Measurements from ENCODE around the gene POP7.

Gene POP7

DNA sequence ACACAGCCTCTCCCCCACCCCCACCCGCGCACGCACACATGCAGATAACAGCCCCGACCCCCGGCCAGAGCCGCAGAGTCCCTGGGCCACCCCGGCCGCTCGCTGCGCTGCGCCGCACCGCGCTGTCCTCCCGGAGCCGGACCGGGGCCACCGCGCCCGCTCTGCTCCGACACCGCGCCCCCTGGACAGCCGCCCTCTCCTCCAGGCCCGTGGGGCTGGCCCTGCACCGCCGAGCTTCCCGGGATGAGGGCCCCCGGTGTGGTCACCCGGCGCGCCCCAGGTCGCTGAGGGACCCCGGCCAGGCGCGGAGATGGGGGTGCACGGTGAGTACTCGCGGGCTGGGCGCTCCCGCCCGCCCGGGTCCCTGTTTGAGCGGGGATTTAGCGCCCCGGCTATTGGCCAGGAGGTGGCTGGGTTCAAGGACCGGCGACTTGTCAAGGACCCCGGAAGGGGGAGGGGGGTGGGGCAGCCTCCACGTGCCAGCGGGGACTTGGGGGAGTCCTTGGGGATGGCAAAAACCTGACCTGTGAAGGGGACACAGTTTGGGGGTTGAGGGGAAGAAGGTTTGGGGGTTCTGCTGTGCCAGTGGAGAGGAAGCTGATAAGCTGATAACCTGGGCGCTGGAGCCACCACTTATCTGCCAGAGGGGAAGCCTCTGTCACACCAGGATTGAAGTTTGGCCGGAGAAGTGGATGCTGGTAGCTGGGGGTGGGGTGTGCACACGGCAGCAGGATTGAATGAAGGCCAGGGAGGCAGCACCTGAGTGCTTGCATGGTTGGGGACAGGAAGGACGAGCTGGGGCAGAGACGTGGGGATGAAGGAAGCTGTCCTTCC is 15.0 kb downstream of the POP7 start:
- H3K4me3 ChIP-seq (ENCODE audit: insufficient read depth, low read length, poor library complexity, severe bottlenecking): no peak overlapping the region
- TF ChIP-seq, protein P1, sequence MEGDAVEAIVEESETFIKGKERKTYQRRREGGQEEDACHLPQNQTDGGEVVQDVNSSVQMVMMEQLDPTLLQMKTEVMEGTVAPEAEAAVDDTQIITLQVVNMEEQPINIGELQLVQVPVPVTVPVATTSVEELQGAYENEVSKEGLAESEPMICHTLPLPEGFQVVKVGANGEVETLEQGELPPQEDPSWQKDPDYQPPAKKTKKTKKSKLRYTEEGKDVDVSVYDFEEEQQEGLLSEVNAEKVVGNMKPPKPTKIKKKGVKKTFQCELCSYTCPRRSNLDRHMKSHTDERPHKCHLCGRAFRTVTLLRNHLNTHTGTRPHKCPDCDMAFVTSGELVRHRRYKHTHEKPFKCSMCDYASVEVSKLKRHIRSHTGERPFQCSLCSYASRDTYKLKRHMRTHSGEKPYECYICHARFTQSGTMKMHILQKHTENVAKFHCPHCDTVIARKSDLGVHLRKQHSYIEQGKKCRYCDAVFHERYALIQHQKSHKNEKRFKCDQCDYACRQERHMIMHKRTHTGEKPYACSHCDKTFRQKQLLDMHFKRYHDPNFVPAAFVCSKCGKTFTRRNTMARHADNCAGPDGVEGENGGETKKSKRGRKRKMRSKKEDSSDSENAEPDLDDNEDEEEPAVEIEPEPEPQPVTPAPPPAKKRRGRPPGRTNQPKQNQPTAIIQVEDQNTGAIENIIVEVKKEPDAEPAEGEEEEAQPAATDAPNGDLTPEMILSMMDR (IDR thresholded peaks at IDR 0.05; ENCODE audit: insufficient read depth, low read length, poor library complexity, severe bottlenecking): no peak
- TF ChIP-seq EZH2phosphoT487 (conservative IDR thresholded peaks at IDR 0.05; ENCODE audit: low read length): no peak
- no peak overlapping the region for H3K4me2 ChIP-seq (ENCODE audit: low read depth, low read length, poor library complexity, severe bottlenecking)
- H4K20me1 ChIP-seq (ENCODE audit: low read depth, low read length): no peaks in the 10 kb centered on the region
- no peaks in the 10 kb centered on the region for H3K79me2 ChIP-seq (ENCODE audit: insufficient read depth, low read length)
- H3F3A ChIP-seq (ENCODE audit: insufficient read depth): no peaks in the 10 kb centered on the region
- no peaks in the 10 kb centered on the region for H3K9me3 ChIP-seq (ENCODE audit: insufficient read depth, low read length)
- no peaks in the 10 kb centered on the region for H3K27me3 ChIP-seq (ENCODE audit: low read length)
- no peaks in the 10 kb centered on the region for H3K9me2 ChIP-seq (replicated peaks; ENCODE audit: insufficient read depth, low read length)
- no peak overlapping the region for H3K9ac ChIP-seq (ENCODE audit: low read length)
- H2AFZ ChIP-seq (ENCODE audit: low read depth, low read length, severe bottlenecking): no peak overlapping the region
- no peaks in the 10 kb centered on the region for H3K36me3 ChIP-seq (ENCODE audit: low read length)
- no peak overlapping the region for H3K27ac ChIP-seq (ENCODE audit: low read depth, low read length)

DNA sequence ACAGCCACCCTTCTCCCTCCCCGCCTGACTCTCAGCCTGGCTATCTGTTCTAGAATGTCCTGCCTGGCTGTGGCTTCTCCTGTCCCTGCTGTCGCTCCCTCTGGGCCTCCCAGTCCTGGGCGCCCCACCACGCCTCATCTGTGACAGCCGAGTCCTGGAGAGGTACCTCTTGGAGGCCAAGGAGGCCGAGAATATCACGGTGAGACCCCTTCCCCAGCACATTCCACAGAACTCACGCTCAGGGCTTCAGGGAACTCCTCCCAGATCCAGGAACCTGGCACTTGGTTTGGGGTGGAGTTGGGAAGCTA is 15.5 kb downstream of the POP7 start:
- H3K27ac ChIP-seq (ENCODE audit: low read depth, low read length): no peak overlapping the region
- H3K36me3 ChIP-seq (ENCODE audit: low read length): no peaks in the 10 kb centered on the region
- no peak overlapping the region for H3K9ac ChIP-seq (ENCODE audit: low read length)
- no peak overlapping the region for H3K4me2 ChIP-seq (ENCODE audit: low read depth, low read length, poor library complexity, severe bottlenecking)
- H3K9me3 ChIP-seq (ENCODE audit: insufficient read depth, low read length): no peaks in the 10 kb centered on the region
- H3K27me3 ChIP-seq (ENCODE audit: low read length): no peaks in the 10 kb centered on the region
- no peak for TF ChIP-seq EZH2phosphoT487 (conservative IDR thresholded peaks at IDR 0.05; ENCODE audit: low read length)
- TF ChIP-seq, protein P1 (IDR thresholded peaks at IDR 0.05; ENCODE audit: insufficient read depth, low read length, poor library complexity, severe bottlenecking): no peak
- H3K79me2 ChIP-seq (ENCODE audit: insufficient read depth, low read length): no peaks in the 10 kb centered on the region
- no peaks in the 10 kb centered on the region for H4K20me1 ChIP-seq (ENCODE audit: low read depth, low read length)
- no peaks in the 10 kb centered on the region for H3F3A ChIP-seq (ENCODE audit: insufficient read depth)
- no peak overlapping the region for H2AFZ ChIP-seq (ENCODE audit: low read depth, low read length, severe bottlenecking)
- H3K4me3 ChIP-seq (ENCODE audit: insufficient read depth, low read length, poor library complexity, severe bottlenecking): no peak overlapping the region
- no peaks in the 10 kb centered on the region for H3K9me2 ChIP-seq (replicated peaks; ENCODE audit: insufficient read depth, low read length)

DNA sequence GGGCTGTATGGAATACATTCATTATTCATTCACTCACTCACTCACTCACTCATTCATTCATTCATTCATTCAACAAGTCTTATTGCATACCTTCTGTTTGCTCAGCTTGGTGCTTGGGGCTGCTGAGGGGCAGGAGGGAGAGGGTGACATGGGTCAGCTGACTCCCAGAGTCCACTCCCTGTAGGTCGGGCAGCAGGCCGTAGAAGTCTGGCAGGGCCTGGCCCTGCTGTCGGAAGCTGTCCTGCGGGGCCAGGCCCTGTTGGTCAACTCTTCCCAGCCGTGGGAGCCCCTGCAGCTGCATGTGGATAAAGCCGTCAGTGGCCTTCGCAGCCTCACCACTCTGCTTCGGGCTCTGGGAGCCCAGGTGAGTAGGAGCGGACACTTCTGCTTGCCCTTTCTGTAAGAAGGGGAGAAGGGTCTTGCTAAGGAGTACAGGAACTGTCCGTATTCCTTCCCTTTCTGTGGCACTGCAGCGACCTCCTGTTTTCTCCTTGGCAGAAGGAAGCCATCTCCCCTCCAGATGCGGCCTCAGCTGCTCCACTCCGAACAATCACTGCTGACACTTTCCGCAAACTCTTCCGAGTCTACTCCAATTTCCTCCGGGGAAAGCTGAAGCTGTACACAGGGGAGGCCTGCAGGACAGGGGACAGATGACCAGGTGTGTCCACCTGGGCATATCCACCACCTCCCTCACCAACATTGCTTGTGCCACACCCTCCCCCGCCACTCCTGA is 16.7 kb downstream of the POP7 start:
- H3K79me2 ChIP-seq (ENCODE audit: insufficient read depth, low read length): no peaks in the 10 kb centered on the region
- H3K4me2 ChIP-seq (ENCODE audit: low read depth, low read length, poor library complexity, severe bottlenecking): no peak overlapping the region
- H2AFZ ChIP-seq (ENCODE audit: low read depth, low read length, severe bottlenecking): no peak overlapping the region
- H3K27me3 ChIP-seq (ENCODE audit: low read length): no peaks in the 10 kb centered on the region
- H3K9me2 ChIP-seq (replicated peaks; ENCODE audit: insufficient read depth, low read length): no peaks in the 10 kb centered on the region
- no peak overlapping the region for H3K27ac ChIP-seq (ENCODE audit: low read depth, low read length)
- no peaks in the 10 kb centered on the region for H3K36me3 ChIP-seq (ENCODE audit: low read length)
- TF ChIP-seq, protein P1 (IDR thresholded peaks at IDR 0.05; ENCODE audit: insufficient read depth, low read length, poor library complexity, severe bottlenecking): no peak
- TF ChIP-seq EZH2phosphoT487 (conservative IDR thresholded peaks at IDR 0.05; ENCODE audit: low read length): no peak
- H3F3A ChIP-seq (ENCODE audit: insufficient read depth): no peaks in the 10 kb centered on the region
- H3K4me3 ChIP-seq (ENCODE audit: insufficient read depth, low read length, poor library complexity, severe bottlenecking): no peak overlapping the region
- H4K20me1 ChIP-seq (ENCODE audit: low read depth, low read length): no peaks in the 10 kb centered on the region
- H3K9me3 ChIP-seq (ENCODE audit: insufficient read depth, low read length): no peaks in the 10 kb centered on the region
- no peak overlapping the region for H3K9ac ChIP-seq (ENCODE audit: low read length)
